ENCODE measurements around the gene TWIST1.

TWIST1 gene

DNA sequence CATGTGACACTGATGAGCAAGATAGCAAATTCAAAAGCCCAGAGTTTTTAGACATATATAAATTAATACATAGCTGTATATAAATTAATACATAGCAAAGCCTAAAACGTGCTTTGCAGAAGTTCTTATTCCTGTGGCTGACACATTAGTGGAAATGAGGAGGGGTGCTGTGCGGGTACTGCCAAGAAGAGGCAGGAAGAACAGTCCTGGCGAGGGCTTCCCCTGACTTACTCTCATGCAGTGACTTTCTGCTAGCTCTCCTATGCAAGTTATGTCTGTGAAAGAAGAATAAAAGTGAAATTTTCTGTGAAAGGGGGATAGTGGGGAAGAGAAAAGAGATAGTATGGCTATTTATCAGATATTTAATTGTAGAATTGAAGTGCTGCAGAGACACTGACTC, 27.6 kb downstream of the TWIST1 start:
- no peak overlapping the region for H3K4me3 Mint-ChIP-seq
- H3K4me1 Mint-ChIP-seq: no peaks in the 10 kb centered on the region
- H3K9me3 Mint-ChIP-seq: no peaks in the 10 kb centered on the region
- no peak overlapping the region for H3K27ac Mint-ChIP-seq
- no peaks in the 10 kb centered on the region for H3K36me3 Mint-ChIP-seq
- no peaks in the 10 kb centered on the region for H3K27me3 Mint-ChIP-seq

DNA sequence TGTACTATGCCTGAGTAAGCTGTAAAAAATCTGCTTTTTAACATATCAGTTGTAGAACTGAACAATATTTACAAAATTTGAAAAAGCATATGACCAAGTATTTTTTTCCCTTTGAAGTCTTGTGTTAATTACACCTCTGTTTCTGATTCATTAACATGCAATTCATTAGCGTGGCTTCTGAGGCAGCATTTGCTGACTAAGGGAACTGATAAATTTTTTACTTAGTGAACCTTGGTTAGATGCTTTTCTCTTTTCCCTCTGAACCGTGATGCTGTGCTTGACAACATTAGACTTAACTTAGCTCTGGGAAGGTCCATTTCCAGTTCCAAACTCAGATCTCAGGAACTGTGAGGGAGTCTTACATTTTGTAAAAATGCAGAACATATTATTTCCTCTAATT, 28.1 kb downstream of the TWIST1 start:
- H3K27ac Mint-ChIP-seq: no peak overlapping the region
- no peak overlapping the region for H3K4me3 Mint-ChIP-seq
- no peaks in the 10 kb centered on the region for H3K36me3 Mint-ChIP-seq
- H3K27me3 Mint-ChIP-seq: no peaks in the 10 kb centered on the region
- no peaks in the 10 kb centered on the region for H3K4me1 Mint-ChIP-seq
- no peaks in the 10 kb centered on the region for H3K9me3 Mint-ChIP-seq

DNA sequence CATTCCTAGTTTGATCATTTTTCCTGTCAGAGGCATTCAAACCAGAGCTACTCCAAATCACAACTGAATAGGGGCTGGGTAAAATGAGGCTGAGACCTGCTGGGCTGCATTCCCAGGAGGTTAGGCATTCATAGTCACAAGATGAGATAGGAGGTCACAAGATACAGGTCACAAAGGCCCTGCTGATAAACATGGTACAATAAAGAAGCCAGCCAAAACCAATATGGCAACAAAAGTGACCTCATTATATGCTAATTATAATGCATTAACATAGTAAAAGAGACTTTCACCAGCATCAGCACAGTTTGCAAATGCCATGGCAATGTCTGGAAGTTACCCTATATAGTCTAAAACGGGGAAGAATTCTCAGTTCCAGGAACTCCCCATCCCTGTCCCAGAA, 37.3 kb downstream of the TWIST1 start:
- H3K36me3 Mint-ChIP-seq: no peaks in the 10 kb centered on the region
- no peaks in the 10 kb centered on the region for H3K4me1 Mint-ChIP-seq
- H3K27me3 Mint-ChIP-seq: no peaks in the 10 kb centered on the region
- H3K9me3 Mint-ChIP-seq: no peaks in the 10 kb centered on the region
- H3K27ac Mint-ChIP-seq: no peak overlapping the region
- no peak overlapping the region for H3K4me3 Mint-ChIP-seq

DNA sequence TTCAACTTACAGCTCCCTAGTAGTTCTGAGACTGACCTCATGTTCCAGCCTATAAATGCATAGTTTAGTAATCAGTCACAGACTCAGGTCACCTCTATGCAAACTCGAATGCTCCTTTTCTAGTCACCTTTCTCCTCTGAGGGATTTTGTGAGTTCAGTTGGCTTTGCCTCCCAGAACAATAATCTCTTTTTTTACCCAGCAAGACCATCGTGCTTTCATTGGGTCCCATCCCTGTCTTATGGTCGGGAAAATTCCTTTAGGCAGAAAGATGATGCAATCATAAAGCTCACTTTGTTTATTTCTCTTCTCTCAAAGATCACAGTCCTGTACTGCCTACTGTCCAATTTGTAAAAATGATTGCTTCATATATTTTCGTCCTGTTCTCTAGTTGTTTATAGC, 38.4 kb downstream of the TWIST1 start:
- H3K4me1 Mint-ChIP-seq: no peaks in the 10 kb centered on the region
- H3K9me3 Mint-ChIP-seq: no peaks in the 10 kb centered on the region
- no peaks in the 10 kb centered on the region for H3K27me3 Mint-ChIP-seq
- no peaks in the 10 kb centered on the region for H3K36me3 Mint-ChIP-seq
- no peak overlapping the region for H3K4me3 Mint-ChIP-seq
- H3K27ac Mint-ChIP-seq: no peak overlapping the region

DNA sequence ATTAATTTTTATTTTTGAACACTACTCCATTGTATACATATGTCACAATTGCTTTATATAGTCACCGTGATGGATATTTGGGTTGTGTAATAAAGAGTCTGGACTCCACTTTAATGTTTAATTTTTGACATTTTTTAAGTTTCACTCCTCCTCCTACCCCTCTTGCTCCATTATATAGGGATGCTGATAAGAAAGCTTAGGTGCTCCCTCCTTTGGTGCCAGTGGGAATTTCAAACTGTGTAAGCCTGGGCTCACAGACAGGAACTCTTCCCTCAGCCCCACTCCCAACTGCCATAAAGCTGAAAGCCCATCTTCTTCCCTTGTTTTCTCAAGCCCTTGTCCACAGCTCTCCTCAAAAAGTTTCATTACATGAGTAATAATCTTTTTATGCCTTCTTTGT, 47.6 kb downstream of the TWIST1 start:
- H3K27me3 Mint-ChIP-seq: no peaks in the 10 kb centered on the region
- H3K4me3 Mint-ChIP-seq: no peak overlapping the region
- no peaks in the 10 kb centered on the region for H3K9me3 Mint-ChIP-seq
- H3K27ac Mint-ChIP-seq: no peak overlapping the region
- H3K36me3 Mint-ChIP-seq: no peaks in the 10 kb centered on the region
- H3K4me1 Mint-ChIP-seq: no peaks in the 10 kb centered on the region

DNA sequence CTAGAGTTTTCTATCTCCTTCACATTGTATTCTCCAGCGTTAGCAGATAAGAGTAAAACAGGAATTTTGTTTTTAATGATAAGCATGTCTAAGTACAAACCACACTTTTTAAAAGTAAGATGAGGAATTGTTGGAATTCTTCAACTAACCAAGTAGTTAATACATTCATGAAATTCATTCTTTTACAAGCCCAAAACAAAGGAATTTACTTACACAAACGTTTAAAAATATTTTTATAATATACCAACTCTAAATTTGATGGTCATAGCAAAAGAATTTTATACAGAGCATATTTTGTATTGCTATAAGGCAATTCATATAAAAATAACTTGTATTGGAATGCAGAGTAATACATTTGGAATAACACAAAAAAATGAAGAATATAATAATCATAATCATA, 51.3 kb downstream of the TWIST1 start:
- H3K27ac Mint-ChIP-seq: no peak overlapping the region
- H3K27me3 Mint-ChIP-seq: no peaks in the 10 kb centered on the region
- H3K36me3 Mint-ChIP-seq: no peaks in the 10 kb centered on the region
- H3K4me1 Mint-ChIP-seq: no peaks in the 10 kb centered on the region
- no peak overlapping the region for H3K4me3 Mint-ChIP-seq
- peaks cover 5% of the 10 kb centered on the region for H3K9me3 Mint-ChIP-seq
